Activated CD8-positive, alpha-beta memory T cell treated with anti-CD3 and anti-CD28 coated beads, Interleukin-2, amount 50 U/mL, for 4 hours (primary cell): ENCODE results near the gene COL16A1.

Experiments
- DNase-seq: peaks from one replicate; pipeline ENCODE4 v3.0.0-alpha.2; 2020

The COL16A1 gene

DNA sequence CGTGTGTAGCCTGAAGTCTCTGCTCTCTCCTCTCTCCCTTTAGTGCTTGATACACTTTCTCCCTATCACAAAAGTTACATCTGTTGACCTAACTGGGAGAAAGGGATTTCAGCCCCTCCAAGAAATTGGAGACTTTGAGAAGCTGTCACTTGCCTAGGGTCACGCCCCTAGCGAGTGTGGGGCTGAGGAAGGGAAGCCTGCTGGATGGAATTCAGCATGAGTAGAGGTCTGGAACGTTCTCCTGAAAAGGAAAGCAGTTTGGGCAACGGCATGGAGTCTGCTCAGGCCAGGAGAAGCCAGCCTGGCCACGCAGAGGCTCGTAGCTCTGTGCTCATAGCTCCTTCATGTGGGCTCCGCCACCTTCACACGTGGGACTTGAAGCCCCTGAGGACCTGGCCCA is 22.4 kb downstream of the COL16A1 start:
- no peak for DNase-seq

- DNase-seq, result no peak
Observed at GRCh38 chr1:31679676-31680230, 24.1 kb downstream of the COL16A1 start.

- DNase-seq, result no peak
Observed at GRCh38 chr1:31679091-31679490, 24.7 kb downstream of the COL16A1 start.

- no peak for DNase-seq
Observed at GRCh38 chr1:31678681-31679080, 25.1 kb downstream of the COL16A1 start.

DNA sequence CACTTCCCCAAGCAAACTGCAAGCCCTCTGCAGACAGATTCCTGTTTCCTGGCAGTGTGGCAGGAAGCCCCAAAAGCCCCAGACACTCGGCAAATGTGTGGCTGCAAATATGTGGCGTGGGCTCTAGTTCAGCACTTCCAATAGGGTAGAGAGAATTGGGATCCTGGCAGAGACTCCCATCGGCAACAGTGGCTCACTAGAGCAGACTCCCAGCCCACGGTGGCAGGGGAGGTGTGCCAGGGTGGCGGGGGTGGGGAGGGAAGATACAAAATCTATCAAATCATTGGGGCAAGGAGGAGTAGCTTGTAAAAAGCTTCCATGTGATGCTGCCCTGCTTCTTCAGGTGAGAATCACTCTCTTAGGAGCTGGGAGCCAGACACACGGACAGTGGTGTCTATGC is 25.9 kb downstream of the COL16A1 start:
- DNase-seq, result no peak

DNA sequence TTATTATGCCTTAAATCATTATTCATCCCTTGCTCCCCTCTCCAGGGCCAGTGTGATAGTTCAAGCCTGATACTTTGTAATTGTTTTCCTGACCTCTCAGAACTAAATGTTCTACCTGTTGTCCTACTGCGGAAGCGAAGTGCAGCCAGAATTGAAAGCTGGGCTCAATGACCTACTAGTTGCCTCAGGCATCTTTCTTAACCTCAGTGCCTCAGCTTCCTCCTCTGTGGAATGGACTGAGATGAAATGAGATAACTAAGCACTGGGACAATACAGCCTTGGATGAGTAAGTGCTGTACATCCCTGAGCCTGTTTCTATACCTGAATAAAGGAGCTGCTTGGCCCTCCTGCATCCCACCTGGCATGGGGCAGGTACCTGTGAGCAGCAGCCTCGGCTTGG is 26.4 kb downstream of the COL16A1 start:
- no peak for DNase-seq

- no peak for DNase-seq
Observed at GRCh38 chr1:31675756-31676155, 28.1 kb downstream of the COL16A1 start.

DNA sequence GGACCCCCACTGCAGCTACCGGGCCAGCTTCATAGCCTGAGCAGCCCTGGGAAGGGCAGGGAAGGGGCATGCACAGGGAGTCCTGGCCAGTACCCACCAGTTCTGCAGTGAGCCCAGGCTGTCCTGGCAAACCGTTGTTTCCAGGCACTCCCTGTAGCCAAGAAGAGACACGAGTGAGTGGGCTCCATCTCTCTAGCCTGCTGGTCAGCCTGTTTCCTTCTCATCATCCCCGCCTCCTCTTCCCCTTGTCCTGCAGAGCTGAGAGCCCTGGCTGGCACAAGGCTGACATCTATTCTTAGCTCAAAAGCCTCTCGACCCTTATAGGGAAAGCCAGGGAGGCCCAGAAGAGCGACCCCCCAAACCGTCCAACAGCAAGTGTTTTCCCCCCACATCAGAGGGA is 28.7 kb downstream of the COL16A1 start:
- no peak for DNase-seq

- DNase-seq, result no peak
Observed at GRCh38 chr1:31674626-31675025, 29.2 kb downstream of the COL16A1 start.

- no peak for DNase-seq
Observed at GRCh38 chr1:31673433-31673832, 30.4 kb downstream of the COL16A1 start.

GRCh38 chr1:31672986-31673385 is 30.8 kb downstream of the COL16A1 start:
- no peak for DNase-seq

GRCh38 chr1:31671561-31672201 is 32.1 kb downstream of the COL16A1 start:
- DNase-seq, result no peak

DNA sequence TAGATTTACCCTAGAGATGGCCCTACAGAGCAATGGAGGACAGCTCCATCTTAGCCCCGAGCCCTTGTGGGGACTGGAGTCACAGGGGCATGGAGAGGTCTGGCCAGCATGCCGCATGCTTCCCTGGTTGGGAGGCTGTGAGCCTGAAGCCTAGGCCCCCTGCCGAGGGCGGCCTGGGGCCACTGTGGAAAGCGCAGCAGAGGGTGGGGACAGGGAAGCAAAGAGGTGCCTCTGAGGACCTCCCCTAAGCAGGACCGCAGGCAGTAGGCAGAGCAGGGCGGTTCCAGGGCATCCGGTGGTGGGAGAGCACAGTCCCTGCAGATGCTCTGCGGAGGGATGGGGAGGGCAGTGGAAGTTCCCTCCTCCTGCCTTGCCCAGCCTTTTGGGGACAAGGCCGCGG is 32.7 kb downstream of the COL16A1 start:
- no peak for DNase-seq

DNA sequence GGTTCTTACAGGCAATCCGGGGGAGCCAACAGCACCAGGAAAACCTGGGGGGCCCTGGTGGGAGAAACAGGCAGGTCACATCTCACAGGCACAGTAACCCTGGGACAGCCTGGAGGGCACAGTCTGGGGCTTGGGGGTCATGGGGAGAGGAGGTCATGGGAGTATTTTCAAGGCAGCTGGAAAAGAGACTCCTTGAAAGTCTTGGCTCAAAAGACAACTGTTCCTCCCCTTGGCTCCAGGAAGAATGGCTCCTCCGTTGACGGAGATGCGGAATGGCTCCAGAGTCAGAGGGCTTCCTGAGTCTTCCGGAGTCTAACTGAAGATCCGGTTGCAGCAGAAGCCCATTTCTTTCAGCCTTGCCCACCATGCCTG is 33.2 kb downstream of the COL16A1 start:
- no peak for DNase-seq

DNA sequence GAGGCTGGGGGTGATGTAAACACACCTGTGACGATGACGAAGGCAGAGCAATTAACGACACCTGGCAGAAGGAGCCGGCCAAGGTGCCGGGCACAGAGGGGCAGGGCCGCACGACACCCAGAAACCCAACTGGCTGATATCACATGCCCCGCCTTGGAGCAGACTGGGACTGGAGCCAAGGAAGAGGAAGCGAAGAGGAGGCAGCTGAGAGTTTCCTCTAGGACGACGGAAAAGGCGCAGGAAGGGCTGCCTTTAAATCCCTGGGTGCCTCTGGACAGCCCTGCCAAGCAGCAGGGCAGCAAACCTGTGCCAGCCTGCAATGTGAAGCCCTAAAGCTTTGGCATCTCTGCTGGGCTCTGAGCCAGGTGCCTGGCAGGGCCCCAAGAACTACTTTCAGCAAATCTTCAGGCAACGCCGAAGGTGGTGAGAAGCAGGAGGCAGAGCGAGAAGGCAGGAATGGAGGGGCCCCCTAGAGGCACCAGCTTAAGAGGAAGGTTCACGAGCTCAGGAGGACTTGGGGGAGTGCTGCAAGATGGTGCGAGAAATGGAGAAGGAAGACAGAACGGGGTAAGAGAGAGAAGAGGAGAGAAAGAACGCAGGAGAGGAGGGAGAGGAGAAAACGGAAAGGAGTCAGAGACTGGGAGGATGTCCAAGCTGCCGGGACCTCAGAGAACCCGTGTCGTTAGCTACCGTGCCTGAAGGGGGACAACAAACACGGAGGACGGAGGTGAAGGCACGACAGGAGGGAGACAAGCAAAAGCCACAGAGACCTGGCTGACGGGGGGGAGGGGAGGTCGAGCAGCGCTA is 33.8 kb downstream of the COL16A1 start:
- peak; percentile 32 for DNase-seq

DNA sequence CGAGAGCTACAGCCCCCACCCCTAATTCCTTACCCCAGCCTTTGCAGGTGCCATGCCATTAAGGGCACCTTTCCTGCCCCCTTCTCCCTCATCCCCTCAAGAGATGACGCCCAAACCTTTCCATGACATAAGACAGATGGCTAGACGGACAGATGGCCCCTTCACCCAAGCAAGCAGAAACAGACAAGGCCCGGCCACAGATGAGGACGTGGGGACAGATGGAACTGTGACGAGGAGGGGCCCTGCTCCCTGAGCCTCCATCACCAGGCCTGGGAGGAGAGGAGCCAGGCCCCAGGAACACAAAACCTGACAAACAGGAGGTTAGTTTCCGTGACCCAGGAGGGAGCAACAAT is 34.4 kb downstream of the COL16A1 start:
- no peak for DNase-seq

- no peak for DNase-seq
Observed at GRCh38 chr1:31668303-31668883, 35.4 kb downstream of the COL16A1 start.

- DNase-seq, result no peak
Observed at GRCh38 chr1:31667065-31667785, 36.6 kb downstream of the COL16A1 start.

DNA sequence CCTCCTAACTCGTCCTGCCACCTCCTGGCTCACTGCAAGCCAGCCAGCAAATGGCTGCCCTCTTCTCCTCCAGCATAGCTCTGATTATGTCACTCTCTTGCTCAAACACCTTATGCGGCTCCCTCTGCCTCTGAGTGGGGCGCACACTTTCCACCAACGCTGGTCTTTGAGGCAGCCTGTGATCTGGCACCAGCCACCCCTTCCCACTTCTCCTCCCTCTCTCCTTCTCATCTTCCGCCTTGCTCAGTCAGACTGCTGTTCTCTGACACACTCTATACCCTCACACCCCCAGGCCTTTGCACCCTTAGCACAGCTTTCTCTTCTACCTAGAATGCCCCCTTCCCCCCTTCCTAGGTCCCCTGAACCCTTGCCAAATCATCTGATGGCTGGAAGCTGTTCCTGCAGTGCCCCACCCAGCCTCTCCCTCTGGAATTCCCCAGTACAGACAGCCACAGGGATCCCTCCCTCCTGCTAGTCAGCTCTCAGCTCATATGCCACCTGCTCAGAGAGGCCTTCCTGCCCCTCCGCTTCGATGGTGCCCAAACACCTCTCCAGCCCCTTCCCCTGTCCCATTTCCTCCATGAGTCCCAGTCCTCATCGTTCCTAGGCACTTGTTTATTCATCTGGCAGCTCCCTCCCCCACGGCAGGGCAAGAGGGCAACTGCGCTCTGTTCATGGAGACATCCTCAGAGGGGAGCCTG is 37.4 kb downstream of the COL16A1 start:
- no peak for DNase-seq

- no peak for DNase-seq
Observed at GRCh38 chr1:31665234-31665878, 38.5 kb downstream of the COL16A1 start.

DNA sequence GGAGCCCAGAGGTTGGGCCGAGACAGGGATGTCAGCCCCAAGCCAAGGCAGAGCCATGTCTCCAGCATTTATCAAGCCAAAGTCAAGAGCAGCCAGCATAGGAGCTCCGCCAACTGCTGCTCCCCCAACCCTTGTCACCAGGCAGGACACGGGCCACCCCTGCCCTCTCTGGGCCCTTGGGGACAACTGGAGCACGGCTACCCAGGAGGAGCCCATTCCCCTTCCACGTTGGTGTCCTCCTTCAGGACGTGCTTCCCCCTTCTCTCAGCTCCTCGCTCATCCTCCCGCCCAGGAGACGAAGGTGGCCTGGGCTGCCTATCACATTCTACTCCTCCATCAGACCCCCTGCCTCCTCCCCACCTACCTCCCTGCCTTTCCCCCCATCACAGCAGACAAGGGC is 39.3 kb downstream of the COL16A1 start:
- DNase-seq, result no peak
